ENCODE measurements around the gene MINK1.
A peak's percentile ranks its signal among the peaks of the same experiment; 100 is the strongest.

The MINK1 gene

GRCh38 chr17:4833941-4834680, 971 bp downstream of the MINK1 start:
- H3K9me3 Mint-ChIP-seq: no peaks in the 10 kb centered on the region
- no peaks in the 10 kb centered on the region for H3K27me3 Mint-ChIP-seq (ENCODE audit: low read depth)
- peaks cover 38% of the 10 kb centered on the region for H3K4me1 Mint-ChIP-seq
- peak overlapping the region; percentile 74 to 94 (median 91) for H3K27ac Mint-ChIP-seq
- peaks cover under 1% of the 10 kb centered on the region for H3K36me3 Mint-ChIP-seq (ENCODE audit: low read depth)
- peak overlapping the region; percentile 86 to 97 (median 91) for H3K4me3 Mint-ChIP-seq
- no peak for TF ChIP-seq CTCF (IDR thresholded peaks at IDR 0.05; ENCODE audit: unreplicated experiment in 3 of 3)

- Mint-ChIP-seq H3K9me3 (no peaks in the 10 kb centered on the region), H3K27ac (peak overlapping the region; percentile 74 to 94 (median 91)), H3K4me3 (peak overlapping the region; percentile 86 to 97 (median 91)), H3K36me3 (ENCODE audit: low read depth) (peaks cover 6% of the 10 kb centered on the region), H3K27me3 (ENCODE audit: low read depth) (no peaks in the 10 kb centered on the region), H3K4me1 (peaks cover 44% of the 10 kb centered on the region)
- TF ChIP-seq CTCF (IDR thresholded peaks at IDR 0.05; ENCODE audit: unreplicated experiment in 3 of 3): no peak
Observed at GRCh38 chr17:4834681-4835020, 1.5 kb downstream of the MINK1 start.

- no peaks in the 10 kb centered on the region for H3K27me3 Mint-ChIP-seq (ENCODE audit: low read depth)
- no peaks in the 10 kb centered on the region for H3K9me3 Mint-ChIP-seq
- TF ChIP-seq CTCF (IDR thresholded peaks at IDR 0.05; ENCODE audit: unreplicated experiment in 3 of 3): no peak
- peaks cover 7% of the 10 kb centered on the region for H3K36me3 Mint-ChIP-seq (ENCODE audit: low read depth)
- peak overlapping the region; percentile 29 to 56 (median 38) for H3K27ac Mint-ChIP-seq
- H3K4me1 Mint-ChIP-seq: peaks cover 55% of the 10 kb centered on the region
- H3K4me3 Mint-ChIP-seq: peak overlapping the region; percentile 64 to 70 (median 70)
Observed at GRCh38 chr17:4836221-4836620, 3.1 kb downstream of the MINK1 start.

- Mint-ChIP-seq H3K4me3 (peak overlapping the region in 2 of 3 experiments; percentile 32 to 54), H3K36me3 (ENCODE audit: low read depth) (peaks cover 7% of the 10 kb centered on the region), H3K27me3 (ENCODE audit: low read depth) (no peaks in the 10 kb centered on the region), H3K9me3 (no peaks in the 10 kb centered on the region), H3K27ac (peak overlapping the region; percentile 32 to 77 (median 62)), H3K4me1 (peaks cover 55% of the 10 kb centered on the region)
- no peak for TF ChIP-seq CTCF (IDR thresholded peaks at IDR 0.05; ENCODE audit: unreplicated experiment in 3 of 3)
Observed at GRCh38 chr17:4837471-4838308, 4.5 kb downstream of the MINK1 start.

GRCh38 chr17:4838309-4838785, 5.2 kb downstream of the MINK1 start:
- no peak for TF ChIP-seq CTCF (IDR thresholded peaks at IDR 0.05; ENCODE audit: unreplicated experiment in 3 of 3)
- no peak overlapping the region for H3K4me3 Mint-ChIP-seq
- no peaks in the 10 kb centered on the region for H3K9me3 Mint-ChIP-seq
- peak overlapping the region; percentile 32 to 77 (median 62) for H3K27ac Mint-ChIP-seq
- peaks cover 55% of the 10 kb centered on the region for H3K4me1 Mint-ChIP-seq
- peaks cover 7% of the 10 kb centered on the region for H3K36me3 Mint-ChIP-seq (ENCODE audit: low read depth)
- H3K27me3 Mint-ChIP-seq (ENCODE audit: low read depth): no peaks in the 10 kb centered on the region
